HepG2 (cell line): ENCODE data around the gene SLC7A8. TPM values are rescaled to one million over a fixed set of nuclear protein-coding genes. Genes with fewer than 3 reads are reported as not detected.
A peak's percentile ranks its signal among the peaks of the same experiment; 100 is the strongest.

Experiments used
- AKAP8 ChIP-seq: sonication (generic); formaldehyde crosslinking; IDR thresholded peaks from 2 replicates; pipeline ENCODE4 v1.5.1; 2020; ENCODE audit warnings: mild to moderate bottlenecking, missing genetic modification reagents
- ARNT2 ChIP-seq: sonication (generic); formaldehyde crosslinking; IDR thresholded peaks from 2 replicates; pipeline ENCODE4 v1.8.0; 2022; ENCODE audit warnings: mild to moderate bottlenecking, low read depth, missing genetic modification reagents, moderate library complexity
- ATRX ChIP-seq: sonication (generic); formaldehyde crosslinking; IDR thresholded peaks from 2 replicates; pipeline ENCODE4 v1.4.0; 2020; ENCODE audit warnings: missing genetic modification reagents, borderline replicate concordance
- FOXO1 ChIP-seq: sonication (generic); formaldehyde crosslinking; IDR thresholded peaks from 2 replicates; pipeline ENCODE4 v1.4.0; 2020; ENCODE audit warnings: missing genetic modification reagents
- MED8 ChIP-seq: sonication (generic); formaldehyde crosslinking; IDR thresholded peaks from 2 replicates; pipeline ENCODE4 v1.8.1; 2023; ENCODE audit warnings: mild to moderate bottlenecking, missing genetic modification reagents; ENCODE audit not compliant: insufficient replicate concordance
- ONECUT2 ChIP-seq: sonication (generic); formaldehyde crosslinking; IDR thresholded peaks from 2 replicates; pipeline ENCODE4 v1.4.0; 2020; ENCODE audit warnings: missing genetic modification reagents
- RELA ChIP-seq: sonication (generic); formaldehyde crosslinking; IDR thresholded peaks from 2 replicates; pipeline ENCODE4 v1.4.0; 2020; ENCODE audit warnings: missing genetic modification reagents
- ZFP90 ChIP-seq: sonication (generic); formaldehyde crosslinking; IDR thresholded peaks from 2 replicates; pipeline ENCODE4 v1.8.0; 2022; ENCODE audit warnings: missing genetic modification reagents, mild to moderate bottlenecking, inconsistent platforms, borderline replicate concordance
- ZNF12 ChIP-seq: sonication (generic); formaldehyde crosslinking; IDR thresholded peaks from 2 replicates; pipeline ENCODE4 v1.5.0; 2020; ENCODE audit warnings: missing genetic modification reagents
- ZNF354B ChIP-seq: sonication (generic); formaldehyde crosslinking; IDR thresholded peaks from 2 replicates; pipeline ENCODE4 v1.8.0; 2022; ENCODE audit warnings: mild to moderate bottlenecking, missing genetic modification reagents
- ZNF552 ChIP-seq: sonication (generic); formaldehyde crosslinking; IDR thresholded peaks from 2 replicates; pipeline ENCODE4 v1.9.0; 2022; ENCODE audit warnings: missing genetic modification reagents, mild to moderate bottlenecking, borderline replicate concordance
- ZNF556 ChIP-seq: sonication (generic); formaldehyde crosslinking; IDR thresholded peaks from 2 replicates; pipeline ENCODE4 v1.4.0; 2020; ENCODE audit warnings: mild to moderate bottlenecking, missing genetic modification reagents, borderline replicate concordance
- ZNF607 ChIP-seq: sonication (generic); formaldehyde crosslinking; IDR thresholded peaks from 2 replicates; pipeline ENCODE4 v1.5.1; 2020; ENCODE audit warnings: missing genetic modification reagents, mild to moderate bottlenecking, borderline replicate concordance
- polyA plus RNA-seq, 8 experiments: library from polyadenylated mRNA; depleted of rRNA in 3 of 8; stranded (reverse) in 7 of 8; unstranded in 1 of 8; fragments of >200 nt; fragmentation: Illumina TruSeq in 4 of 8; extraction: Trizol in 4 of 8; gene quantifications; 2 replicates each; pipeline versions ENCODE4 v1.2.1 to v1.2.3, GENCODE V29; 2011 to 2016; ENCODE audit warnings: low read depth in 4 of 8, missing spikeins in 1 of 8, mixed read lengths in 1 of 8; ENCODE audit not compliant: insufficient read depth in 1 of 8
- total RNA-seq, 5 experiments: library from RNA; depleted of rRNA; stranded (reverse); fragments of >200 nt; fragmentation: Illumina TruSeq; extraction: Trizol; gene quantifications; 2 replicates each; pipeline ENCODE4 v1.2.3, GENCODE V29; 2016; ENCODE audit warnings: low read depth in 1 of 5
- TF ChIP-seq, protein P1 (sequence below): IDR thresholded peaks from 2 replicates; pipeline ENCODE4 v1.6.1; 2012; ENCODE audit warnings: low read length, improper control_type of control experiment
- TF ChIP-seq, protein P2 (sequence below): IDR thresholded peaks from 2 replicates; pipeline ENCODE4 v1.6.1; 2012; ENCODE audit warnings: inconsistent platforms
- TF ChIP-seq, protein P3 (sequence below): sonication (generic); formaldehyde crosslinking; IDR thresholded peaks from 2 replicates; pipeline ENCODE4 v1.4.0; 2020; ENCODE audit warnings: low read depth, mild to moderate bottlenecking, missing genetic modification reagents
- TF ChIP-seq, protein P4 (sequence below): sonication (generic); formaldehyde crosslinking; IDR thresholded peaks from 2 replicates; pipeline ENCODE4 v1.9.0; 2021; ENCODE audit warnings: missing genetic modification reagents, borderline replicate concordance
- TF ChIP-seq, protein P5 (sequence below): sonication (generic); formaldehyde crosslinking; IDR thresholded peaks from 2 replicates; pipeline ENCODE4 v1.5.0; 2020; ENCODE audit warnings: mild to moderate bottlenecking, missing genetic modification reagents
- TF ChIP-seq, protein P6 (sequence below): IDR thresholded peaks from 2 replicates; pipeline ENCODE4 v1.6.1; 2012; ENCODE audit warnings: low read depth, low read length, improper control_type of control experiment

SLC7A8 gene
- total and polyA plus RNA-seq, 2 of the 13 experiments (the other 11 are each of a cell fraction or from before 2014, with no cell fraction given), result 0.25 TPM; not detected in 1

DNA sequence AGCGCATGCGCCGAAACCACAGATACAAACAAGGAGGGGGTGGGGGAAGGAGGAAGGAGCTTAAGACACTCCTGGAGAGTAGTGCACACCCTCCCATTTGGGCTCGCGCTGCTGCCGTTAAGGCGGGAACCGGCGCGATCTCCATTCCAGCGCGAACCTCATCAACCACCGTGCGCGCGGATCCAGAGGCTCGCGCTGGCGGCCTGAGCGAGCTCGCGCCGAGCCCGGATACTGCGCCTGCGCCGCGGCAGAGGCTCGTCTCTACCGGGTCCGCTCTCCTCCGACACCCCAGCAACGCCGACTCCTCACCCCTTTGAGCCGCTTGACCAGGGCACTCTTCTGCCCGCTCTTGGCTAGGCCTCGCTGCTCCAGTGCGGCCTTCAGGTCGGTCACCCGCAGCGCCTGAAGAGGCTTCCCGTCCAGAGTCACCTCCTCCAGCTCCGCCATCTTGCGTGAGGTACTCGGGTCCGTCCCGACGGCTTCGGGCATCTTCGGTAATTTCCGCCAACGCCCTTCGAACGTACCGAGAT, 88.7 kb downstream of the SLC7A8 start, which contains the start of gene ACIN1 (continued):
- TF ChIP-seq, protein P1, sequence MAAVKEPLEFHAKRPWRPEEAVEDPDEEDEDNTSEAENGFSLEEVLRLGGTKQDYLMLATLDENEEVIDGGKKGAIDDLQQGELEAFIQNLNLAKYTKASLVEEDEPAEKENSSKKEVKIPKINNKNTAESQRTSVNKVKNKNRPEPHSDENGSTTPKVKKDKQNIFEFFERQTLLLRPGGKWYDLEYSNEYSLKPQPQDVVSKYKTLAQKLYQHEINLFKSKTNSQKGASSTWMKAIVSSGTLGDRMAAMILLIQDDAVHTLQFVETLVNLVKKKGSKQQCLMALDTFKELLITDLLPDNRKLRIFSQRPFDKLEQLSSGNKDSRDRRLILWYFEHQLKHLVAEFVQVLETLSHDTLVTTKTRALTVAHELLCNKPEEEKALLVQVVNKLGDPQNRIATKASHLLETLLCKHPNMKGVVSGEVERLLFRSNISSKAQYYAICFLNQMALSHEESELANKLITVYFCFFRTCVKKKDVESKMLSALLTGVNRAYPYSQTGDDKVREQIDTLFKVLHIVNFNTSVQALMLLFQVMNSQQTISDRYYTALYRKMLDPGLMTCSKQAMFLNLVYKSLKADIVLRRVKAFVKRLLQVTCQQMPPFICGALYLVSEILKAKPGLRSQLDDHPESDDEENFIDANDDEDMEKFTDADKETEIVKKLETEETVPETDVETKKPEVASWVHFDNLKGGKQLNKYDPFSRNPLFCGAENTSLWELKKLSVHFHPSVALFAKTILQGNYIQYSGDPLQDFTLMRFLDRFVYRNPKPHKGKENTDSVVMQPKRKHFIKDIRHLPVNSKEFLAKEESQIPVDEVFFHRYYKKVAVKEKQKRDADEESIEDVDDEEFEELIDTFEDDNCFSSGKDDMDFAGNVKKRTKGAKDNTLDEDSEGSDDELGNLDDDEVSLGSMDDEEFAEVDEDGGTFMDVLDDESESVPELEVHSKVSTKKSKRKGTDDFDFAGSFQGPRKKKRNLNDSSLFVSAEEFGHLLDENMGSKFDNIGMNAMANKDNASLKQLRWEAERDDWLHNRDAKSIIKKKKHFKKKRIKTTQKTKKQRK, result no peak
- TF ChIP-seq ZNF607 (CRISPR knock-in tag), result 0 out of 2 replicates have a peak, but pooled peaks have one; percentile 64
- peak; percentile 95 for TF ChIP-seq AKAP8
- no peak for TF ChIP-seq ATRX (CRISPR knock-in tag)
- TF ChIP-seq, protein P2, sequence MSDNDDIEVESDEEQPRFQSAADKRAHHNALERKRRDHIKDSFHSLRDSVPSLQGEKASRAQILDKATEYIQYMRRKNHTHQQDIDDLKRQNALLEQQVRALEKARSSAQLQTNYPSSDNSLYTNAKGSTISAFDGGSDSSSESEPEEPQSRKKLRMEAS, result no peak
- TF ChIP-seq, protein P3, sequence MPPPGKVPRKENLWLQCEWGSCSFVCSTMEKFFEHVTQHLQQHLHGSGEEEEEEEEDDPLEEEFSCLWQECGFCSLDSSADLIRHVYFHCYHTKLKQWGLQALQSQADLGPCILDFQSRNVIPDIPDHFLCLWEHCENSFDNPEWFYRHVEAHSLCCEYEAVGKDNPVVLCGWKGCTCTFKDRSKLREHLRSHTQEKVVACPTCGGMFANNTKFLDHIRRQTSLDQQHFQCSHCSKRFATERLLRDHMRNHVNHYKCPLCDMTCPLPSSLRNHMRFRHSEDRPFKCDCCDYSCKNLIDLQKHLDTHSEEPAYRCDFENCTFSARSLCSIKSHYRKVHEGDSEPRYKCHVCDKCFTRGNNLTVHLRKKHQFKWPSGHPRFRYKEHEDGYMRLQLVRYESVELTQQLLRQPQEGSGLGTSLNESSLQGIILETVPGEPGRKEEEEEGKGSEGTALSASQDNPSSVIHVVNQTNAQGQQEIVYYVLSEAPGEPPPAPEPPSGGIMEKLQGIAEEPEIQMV, result peak; percentile 100
- peak; percentile 99 for TF ChIP-seq ZFP90 (CRISPR knock-in tag)
- TF ChIP-seq ZNF354B (CRISPR knock-in tag), result peak; percentile 98
- peak; percentile 84 for TF ChIP-seq FOXO1
- TF ChIP-seq ZNF552, result peak; percentile 97
- TF ChIP-seq, protein P4, sequence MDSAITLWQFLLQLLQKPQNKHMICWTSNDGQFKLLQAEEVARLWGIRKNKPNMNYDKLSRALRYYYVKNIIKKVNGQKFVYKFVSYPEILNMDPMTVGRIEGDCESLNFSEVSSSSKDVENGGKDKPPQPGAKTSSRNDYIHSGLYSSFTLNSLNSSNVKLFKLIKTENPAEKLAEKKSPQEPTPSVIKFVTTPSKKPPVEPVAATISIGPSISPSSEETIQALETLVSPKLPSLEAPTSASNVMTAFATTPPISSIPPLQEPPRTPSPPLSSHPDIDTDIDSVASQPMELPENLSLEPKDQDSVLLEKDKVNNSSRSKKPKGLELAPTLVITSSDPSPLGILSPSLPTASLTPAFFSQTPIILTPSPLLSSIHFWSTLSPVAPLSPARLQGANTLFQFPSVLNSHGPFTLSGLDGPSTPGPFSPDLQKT, result peak; percentile 84; the same call in 1 of the 2 replicates
- TF ChIP-seq, protein P5, sequence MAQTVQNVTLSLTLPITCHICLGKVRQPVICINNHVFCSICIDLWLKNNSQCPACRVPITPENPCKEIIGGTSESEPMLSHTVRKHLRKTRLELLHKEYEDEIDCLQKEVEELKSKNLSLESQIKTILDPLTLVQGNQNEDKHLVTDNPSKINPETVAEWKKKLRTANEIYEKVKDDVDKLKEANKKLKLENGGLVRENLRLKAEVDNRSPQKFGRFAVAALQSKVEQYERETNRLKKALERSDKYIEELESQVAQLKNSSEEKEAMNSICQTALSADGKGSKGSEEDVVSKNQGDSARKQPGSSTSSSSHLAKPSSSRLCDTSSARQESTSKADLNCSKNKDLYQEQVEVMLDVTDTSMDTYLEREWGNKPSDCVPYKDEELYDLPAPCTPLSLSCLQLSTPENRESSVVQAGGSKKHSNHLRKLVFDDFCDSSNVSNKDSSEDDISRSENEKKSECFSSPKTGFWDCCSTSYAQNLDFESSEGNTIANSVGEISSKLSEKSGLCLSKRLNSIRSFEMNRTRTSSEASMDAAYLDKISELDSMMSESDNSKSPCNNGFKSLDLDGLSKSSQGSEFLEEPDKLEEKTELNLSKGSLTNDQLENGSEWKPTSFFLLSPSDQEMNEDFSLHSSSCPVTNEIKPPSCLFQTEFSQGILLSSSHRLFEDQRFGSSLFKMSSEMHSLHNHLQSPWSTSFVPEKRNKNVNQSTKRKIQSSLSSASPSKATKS, result no peak; the same call in 1 of the 2 replicates
- peak; percentile 95 for TF ChIP-seq MED8 (CRISPR knock-in tag)
- peak; percentile 86 for TF ChIP-seq RELA (CRISPR knock-in tag)
- TF ChIP-seq ARNT2, result peak; percentile 83
- TF ChIP-seq ONECUT2 (CRISPR knock-in tag), result no peak
- TF ChIP-seq ZNF556 (CRISPR knock-in tag), result peak; percentile 98
- TF ChIP-seq, protein P6, sequence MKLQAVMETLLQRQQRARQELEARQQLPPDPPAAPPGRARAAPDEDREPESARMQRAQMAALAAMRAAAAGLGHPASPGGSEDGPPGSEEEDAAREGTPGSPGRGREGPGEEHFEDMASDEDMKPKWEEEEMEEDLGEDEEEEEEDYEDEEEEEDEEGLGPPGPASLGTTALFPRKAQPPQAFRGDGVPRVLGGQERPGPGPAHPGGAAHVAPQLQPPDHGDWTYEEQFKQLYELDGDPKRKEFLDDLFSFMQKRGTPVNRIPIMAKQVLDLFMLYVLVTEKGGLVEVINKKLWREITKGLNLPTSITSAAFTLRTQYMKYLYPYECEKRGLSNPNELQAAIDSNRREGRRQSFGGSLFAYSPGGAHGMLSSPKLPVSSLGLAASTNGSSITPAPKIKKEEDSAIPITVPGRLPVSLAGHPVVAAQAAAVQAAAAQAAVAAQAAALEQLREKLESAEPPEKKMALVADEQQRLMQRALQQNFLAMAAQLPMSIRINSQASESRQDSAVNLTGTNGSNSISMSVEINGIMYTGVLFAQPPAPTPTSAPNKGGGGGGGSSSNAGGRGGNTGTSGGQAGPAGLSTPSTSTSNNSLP, result 0 out of 2 replicates have a peak, but pooled peaks have one; percentile 14
- TF ChIP-seq ZNF12 (CRISPR knock-in tag), result peak; percentile 88
